ENCODE data around the gene INS. TPM values are rescaled to one million over a fixed set of nuclear protein-coding genes. Genes with fewer than 3 reads are reported as not detected.

The INS gene
- total RNA-seq, 1 donor from 2014 or later, result not detected

GRCh38 chr11:2198621-2199365 is 37.8 kb upstream of the INS start:
- H4K20me1 ChIP-seq (ENCODE audit: insufficient read depth, low read length), result peaks cover 6% of the 10 kb centered on the region
- Mint-ChIP-seq H3K4me1 (ENCODE audit: low read depth, unreplicated experiment) (no peaks in the 10 kb centered on the region), H3K27ac (ENCODE audit: unreplicated experiment) (no peak overlapping the region), H3K27me3 (ENCODE audit: low read depth, unreplicated experiment) (peaks cover 34% of the 10 kb centered on the region), H3K9me3 (ENCODE audit: unreplicated experiment) (peaks cover 3% of the 10 kb centered on the region), H3K36me3 (ENCODE audit: low read depth, unreplicated experiment) (peaks cover 2% of the 10 kb centered on the region), H3K4me3 (ENCODE audit: unreplicated experiment) (no peak overlapping the region)
- H3K9ac ChIP-seq (ENCODE audit: low read length), result no peak overlapping the region
- no peak for FAIRE-seq
- no peak overlapping the region for H3K27ac ChIP-seq (ENCODE audit: low read depth, low read length)
- no peak overlapping the region for H3K4me3 ChIP-seq (ENCODE audit: insufficient read depth, low read depth, low read length)
- no peaks in the 10 kb centered on the region for H3K27me3 ChIP-seq (ENCODE audit: insufficient read depth, low read length)
- TF ChIP-seq CTCF (IDR thresholded peaks at IDR 0.05; ENCODE audit: insufficient read depth, low read depth, low read length) (no peak), EZH2 (IDR thresholded peaks at IDR 0.05; ENCODE audit: insufficient read depth, low read length) (no peak)
- no peaks in the 10 kb centered on the region for H3K36me3 ChIP-seq (ENCODE audit: insufficient read depth, low read length)
- H3K4me1 ChIP-seq (ENCODE audit: insufficient read depth, low read length), result no peaks in the 10 kb centered on the region
- H3K9me3 ChIP-seq (ENCODE audit: insufficient read depth, low read depth, low read length), result no peaks in the 10 kb centered on the region
- no peak overlapping the region for H2AFZ ChIP-seq (ENCODE audit: low read depth, low read length)
- H3K4me2 ChIP-seq (ENCODE audit: low read length), result no peak overlapping the region
- H3K79me2 ChIP-seq (ENCODE audit: insufficient read depth, low read length), result no peaks in the 10 kb centered on the region
- no peak for DNase-seq (ENCODE audit: low read depth)

- peaks cover 3% of the 10 kb centered on the region for H3K9me3 Mint-ChIP-seq (ENCODE audit: unreplicated experiment)
- no peaks in the 10 kb centered on the region for H3K4me1 Mint-ChIP-seq (ENCODE audit: low read depth, unreplicated experiment)
- no peaks in the 10 kb centered on the region for H3K27me3 ChIP-seq (ENCODE audit: insufficient read depth, low read length)
- FAIRE-seq (no peak), DNase-seq (ENCODE audit: low read depth) (no peak)
- no peaks in the 10 kb centered on the region for H3K9me3 ChIP-seq (ENCODE audit: insufficient read depth, low read depth, low read length)
- H3K27me3 Mint-ChIP-seq (ENCODE audit: low read depth, unreplicated experiment), result peaks cover 39% of the 10 kb centered on the region
- H3K4me3 ChIP-seq (ENCODE audit: insufficient read depth, low read depth, low read length), result no peak overlapping the region
- H3K36me3 Mint-ChIP-seq (ENCODE audit: low read depth, unreplicated experiment), result peaks cover 2% of the 10 kb centered on the region
- no peak overlapping the region for H2AFZ ChIP-seq (ENCODE audit: low read depth, low read length)
- H3K27ac Mint-ChIP-seq (ENCODE audit: unreplicated experiment), result no peak overlapping the region
- H3K9ac ChIP-seq (ENCODE audit: low read length), result no peak overlapping the region
- TF ChIP-seq EZH2 (IDR thresholded peaks at IDR 0.05; ENCODE audit: insufficient read depth, low read length), result no peak
- TF ChIP-seq CTCF (IDR thresholded peaks at IDR 0.05; ENCODE audit: insufficient read depth, low read depth, low read length), result no peak
- peaks cover 6% of the 10 kb centered on the region for H4K20me1 ChIP-seq (ENCODE audit: insufficient read depth, low read length)
- H3K4me1 ChIP-seq (ENCODE audit: insufficient read depth, low read length), result no peaks in the 10 kb centered on the region
- H3K4me3 Mint-ChIP-seq (ENCODE audit: unreplicated experiment), result no peak overlapping the region
- H3K27ac ChIP-seq (ENCODE audit: low read depth, low read length), result no peak overlapping the region
- no peak overlapping the region for H3K4me2 ChIP-seq (ENCODE audit: low read length)
- H3K79me2 ChIP-seq (ENCODE audit: insufficient read depth, low read length), result no peaks in the 10 kb centered on the region
- H3K36me3 ChIP-seq (ENCODE audit: insufficient read depth, low read length), result no peaks in the 10 kb centered on the region
These were observed 36.9 kb upstream of the INS start for GRCh38 chr11:2197771-2198520.
